GM18909 (cell line): ENCODE results near the gene CYB5B.
A peak's percentile ranks its signal among the peaks of the same experiment; 100 is the strongest.
"Not testable (repeated sequence)": the region's sequence is repeated elsewhere in the genome, so short reads cannot be mapped to it uniquely, and the experiment has no call there.

ENCODE experiments used
- ATAC-seq: cut with Tn5 transposase; IDR thresholded peaks from one replicate; pipeline ENCODE4 v1.9.1; 2021; ENCODE audit warnings: mild to moderate bottlenecking; ENCODE audit not compliant: unreplicated experiment, poor library complexity

Gene CYB5B

DNA sequence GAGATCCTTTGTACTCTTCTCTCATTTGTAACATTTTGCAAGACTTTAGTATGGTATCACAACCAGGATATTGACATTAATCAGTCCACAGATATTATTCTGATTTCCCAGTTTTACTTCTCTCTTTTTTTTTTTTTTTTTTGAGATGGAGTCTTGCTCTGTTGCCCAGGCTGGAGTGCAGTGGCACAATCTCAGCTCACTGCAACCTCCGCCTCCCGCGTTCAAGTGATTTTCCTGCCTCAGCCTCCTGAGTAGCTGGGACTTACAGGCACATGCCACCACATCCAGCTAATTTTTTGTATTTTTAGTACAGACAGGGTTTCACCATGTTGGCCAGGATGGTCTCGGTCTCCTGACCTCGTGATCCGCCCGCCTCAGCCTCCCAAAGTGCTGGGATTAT lies 16.6 kb downstream of the CYB5B start:
- not testable (repeated sequence) for ATAC-seq

DNA sequence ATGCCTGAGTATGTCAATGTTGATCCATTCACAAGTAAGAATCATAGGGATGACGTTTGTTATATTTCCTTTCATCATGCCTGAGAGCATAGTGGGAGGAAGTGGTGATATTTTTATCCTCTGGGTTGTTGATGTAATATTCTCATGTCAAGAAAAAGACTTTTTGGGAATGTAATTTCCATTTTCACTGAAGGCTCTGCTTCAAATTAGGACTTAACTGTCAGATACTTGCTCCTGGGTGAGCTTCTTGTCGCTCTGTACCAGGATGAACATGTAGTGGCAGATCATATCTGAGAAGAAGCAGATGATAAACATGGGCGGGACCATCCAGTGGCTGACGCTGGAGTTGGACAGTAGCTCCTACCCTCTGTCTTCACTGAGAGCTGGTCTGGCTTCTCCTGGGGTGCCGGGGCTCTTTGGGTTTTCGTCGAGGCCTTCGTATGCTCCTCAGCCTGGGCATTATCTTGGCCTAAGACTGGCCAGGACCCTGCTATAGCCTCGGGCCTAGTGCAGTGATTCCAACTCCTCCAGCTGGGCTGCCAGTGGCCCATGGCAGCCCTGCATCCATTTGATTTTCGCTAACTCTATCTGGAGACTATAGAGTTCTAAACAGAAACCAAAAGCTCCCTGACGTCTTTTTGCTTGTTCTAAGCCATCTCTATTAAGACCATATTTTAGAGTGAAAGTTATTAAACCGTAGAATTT lies 19.7 kb downstream of the CYB5B start:
- no peak for ATAC-seq

DNA sequence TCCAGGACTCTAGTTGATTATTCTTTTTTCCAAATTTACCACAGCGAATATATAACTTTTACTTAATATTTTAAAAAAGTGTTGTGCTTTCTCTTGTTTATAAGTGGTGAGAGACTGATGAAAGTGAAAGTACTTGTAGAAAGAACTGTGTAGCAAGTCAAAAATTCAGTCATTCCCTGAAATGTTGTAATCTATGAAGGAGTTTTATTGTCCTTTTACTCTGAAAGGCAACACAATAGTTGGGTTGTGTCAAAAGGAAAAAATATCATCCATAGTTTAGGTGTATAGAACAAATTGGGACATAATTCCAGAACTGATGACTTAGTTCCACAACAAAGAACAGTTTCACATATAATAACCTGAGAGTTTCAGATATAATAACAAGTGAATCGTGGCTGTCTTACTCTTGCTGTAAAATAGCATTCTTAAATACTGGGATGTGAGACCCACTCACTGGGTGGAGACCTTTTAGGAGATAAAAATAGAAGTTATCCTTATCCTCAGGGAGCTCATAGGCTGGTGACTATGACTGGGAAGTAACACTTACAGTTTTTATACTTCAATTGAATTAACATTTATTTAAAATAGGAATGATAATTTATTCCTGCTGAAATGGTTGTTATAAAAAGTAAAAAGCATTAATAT lies 20.6 kb downstream of the CYB5B start:
- no peak for ATAC-seq

DNA sequence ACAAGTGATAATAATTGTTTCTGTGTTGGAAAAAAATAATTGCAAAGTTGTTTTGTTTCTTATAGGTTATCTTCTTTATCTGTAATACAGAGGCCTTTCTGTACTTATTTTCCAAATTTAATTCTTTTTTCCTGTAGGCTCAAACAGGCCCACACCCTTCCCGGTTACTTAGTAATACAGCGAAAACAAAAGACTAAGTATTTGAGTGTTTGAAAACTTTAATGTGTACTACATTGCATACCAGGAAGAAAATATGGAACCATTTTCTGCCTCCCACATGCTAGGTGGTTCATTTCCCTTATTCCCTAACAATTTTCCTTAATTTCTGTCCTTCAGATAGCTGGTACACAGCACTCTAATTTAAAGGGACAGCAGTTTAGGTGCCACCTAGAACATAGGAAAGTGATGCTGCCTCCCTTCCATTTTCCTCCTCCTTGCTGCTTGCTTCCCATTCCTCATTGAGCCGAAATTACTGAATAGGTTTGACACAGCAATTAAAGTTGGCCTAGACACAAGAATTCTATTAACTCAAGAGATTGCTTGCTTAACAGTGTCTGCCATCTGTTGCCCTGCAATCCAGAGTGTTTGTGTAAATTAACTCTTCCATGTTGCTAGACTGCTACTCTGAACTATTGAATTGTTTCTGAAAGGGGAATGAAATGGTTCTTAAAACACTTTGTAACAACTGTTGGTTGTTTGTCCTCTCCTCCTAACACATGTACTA lies 24.2 kb downstream of the CYB5B start:
- no peak for ATAC-seq

DNA sequence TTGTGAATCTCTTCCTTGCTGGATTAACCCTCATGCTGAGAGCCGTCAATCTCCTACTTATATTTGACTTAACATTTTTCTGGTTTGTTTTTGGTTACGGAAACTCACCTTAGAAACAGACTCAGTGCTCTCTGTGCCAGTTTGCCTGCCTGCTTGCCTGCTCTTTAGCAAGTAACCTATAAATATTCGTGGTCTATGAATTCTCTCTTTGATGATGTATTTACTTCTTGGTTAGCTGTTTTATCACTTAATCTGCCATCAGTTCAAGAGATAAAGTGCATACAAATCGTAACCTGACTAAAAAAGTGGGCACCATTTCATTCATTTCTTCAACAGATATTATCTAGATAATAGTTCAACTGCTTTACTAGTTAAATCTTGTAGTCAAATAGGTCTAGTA lies 26.7 kb downstream of the CYB5B start:
- ATAC-seq, result no peak

DNA sequence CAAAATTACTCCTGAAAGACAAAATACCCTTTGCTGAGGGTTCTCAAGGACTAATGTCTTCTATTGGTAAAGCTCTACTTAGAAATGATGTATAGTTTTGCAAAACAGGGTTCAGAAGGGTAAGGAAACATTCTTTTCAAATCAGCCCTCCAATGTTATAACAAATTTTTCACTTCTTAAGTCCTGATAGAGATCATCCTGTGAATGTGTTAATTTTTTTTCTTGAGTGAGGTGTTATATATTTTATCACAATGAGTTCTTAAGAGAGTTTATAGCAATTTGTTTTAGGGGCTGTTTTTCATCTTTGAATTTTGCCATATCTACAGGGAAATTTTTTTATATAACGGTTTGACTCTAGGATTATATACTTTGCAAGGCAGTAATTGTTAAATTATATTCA lies 29.5 kb downstream of the CYB5B start:
- ATAC-seq, result no peak

DNA sequence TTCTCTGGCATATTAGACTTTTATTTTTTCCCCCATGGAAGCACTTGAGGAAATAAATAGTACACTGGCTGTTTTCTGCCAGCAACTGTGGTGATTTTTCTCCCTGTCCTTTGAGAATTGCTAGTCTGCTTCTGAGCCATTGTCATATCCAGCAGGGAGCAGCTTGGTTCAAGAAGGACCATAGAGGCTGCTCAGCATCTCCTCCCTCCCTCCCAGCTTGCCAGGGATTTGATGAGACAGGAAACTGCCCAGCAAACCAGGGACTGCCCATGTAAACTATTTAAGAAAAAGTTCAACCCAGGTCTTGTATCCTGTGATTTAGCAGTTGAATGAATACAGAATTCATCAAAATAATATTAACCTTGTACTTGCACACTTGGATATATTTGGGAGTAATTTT lies 39.5 kb downstream of the CYB5B start:
- ATAC-seq, result no peak

DNA sequence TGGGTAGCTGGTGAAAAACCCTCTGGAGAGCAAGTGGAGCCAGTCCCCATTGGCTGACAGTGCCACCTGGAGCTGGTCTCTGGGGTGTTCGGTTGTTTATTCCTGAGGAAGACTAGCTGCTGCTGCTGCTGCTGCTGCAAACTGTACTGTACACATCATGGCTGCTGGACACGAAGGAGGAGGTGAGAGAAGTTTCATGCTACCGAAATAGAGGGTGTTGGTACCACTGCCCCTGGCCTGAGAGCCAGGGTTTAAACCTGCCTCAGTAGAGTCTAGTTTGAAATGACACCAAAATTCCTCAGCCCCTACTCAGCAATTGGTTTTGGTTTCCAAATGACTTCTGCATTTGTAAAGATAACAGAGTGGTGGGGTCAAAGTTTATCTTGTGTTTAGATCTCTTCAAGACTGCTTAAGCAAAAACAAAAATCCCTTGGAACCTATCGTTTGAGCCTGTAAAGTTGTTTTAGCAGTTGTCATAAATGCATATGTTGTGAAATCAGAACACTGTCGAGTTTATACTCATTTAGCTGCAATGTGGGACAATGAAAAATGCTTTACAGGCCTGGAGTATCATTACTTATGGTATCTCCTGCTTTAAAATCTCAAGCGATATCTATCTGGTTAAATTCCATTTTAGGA lies 40.8 kb downstream of the CYB5B start:
- ATAC-seq, result peak; percentile 48

DNA sequence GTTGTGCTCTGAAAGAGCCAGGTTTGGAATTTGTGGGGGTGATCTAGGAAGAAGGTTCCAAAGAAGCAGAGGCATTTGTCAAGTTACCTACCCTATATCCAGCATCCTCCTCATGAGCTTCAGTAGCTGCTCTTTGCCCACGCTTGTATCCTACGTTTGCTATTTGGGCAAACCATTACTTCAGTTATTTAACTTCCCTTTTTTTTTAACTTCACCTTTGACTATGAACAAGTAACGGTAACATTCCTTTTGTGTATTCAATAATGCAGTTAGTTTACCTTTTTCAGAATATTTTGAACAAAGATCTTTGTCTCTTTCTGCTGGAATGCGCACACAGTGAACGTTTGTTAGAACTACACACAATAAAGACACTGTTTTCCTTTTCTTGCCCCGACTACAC lies 41.5 kb downstream of the CYB5B start:
- ATAC-seq, result no peak

DNA sequence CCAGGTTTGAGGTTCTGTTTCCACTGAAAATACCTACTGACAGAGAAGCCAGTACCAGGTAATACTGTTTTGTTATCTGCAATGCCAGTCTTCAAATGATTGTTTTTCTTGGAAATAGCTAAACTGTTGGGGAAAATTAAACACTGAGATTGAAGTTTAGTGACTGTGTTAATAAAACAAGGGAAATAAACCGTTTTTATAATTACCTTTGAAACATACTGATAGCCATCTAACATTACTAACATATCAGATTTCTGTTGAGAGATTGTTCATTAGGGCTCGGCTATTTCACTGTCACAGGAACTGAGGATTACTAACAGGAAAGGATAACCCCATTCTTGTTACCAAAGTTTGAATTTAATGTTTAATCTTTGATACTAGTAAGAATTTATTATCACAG lies 42.1 kb downstream of the CYB5B start:
- no peak for ATAC-seq

DNA sequence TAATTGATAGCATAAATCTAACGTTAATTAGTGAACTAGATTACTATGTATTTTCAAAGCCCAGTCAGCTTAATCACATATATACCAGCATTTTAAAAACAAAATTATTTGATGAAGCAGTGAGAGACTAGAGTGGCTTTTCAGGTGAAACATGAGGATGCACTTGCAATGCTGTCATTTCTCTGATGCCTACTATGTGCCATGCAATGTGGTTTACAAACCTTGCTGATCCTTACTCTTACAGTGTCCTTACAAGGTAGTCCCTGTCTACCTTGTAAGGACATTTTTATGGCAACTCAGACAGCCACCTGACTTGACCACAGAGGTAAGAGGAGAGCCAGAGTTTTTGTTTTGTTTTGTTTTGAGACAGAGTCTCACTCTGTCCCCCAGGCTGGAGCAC lies 42.7 kb downstream of the CYB5B start:
- ATAC-seq, result no peak

DNA sequence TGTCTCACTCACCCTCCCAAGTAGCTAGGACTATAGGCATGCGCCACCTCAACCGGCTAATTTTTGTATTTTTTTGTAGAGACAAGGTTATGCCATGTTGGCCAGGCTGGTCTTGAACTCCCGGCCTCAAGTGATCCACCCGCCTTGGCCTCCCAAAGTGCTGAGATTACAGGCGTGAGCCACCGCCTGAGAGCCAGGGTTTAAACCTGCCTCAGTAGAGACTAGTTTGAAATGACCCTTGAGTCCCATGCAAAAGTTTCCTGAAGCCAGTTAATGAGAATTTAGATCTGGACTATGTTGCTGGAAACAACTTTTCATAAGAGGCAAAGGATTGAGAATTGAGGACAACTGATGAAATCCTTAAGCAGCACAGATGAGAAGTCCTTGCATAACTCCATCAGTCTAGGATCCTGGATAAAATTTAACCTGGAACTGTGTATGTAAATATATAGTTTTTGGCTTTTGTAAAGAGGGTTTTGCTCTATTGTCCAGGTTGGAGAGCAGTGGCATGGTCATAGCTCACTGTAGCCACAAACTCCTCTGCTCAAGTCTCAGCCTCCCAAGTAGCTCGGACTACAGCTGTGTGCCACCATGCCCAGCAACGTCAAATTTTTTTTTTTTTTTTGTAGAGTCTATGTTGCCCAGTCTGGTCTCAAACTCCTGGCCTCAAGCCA lies 43.2 kb downstream of the CYB5B start:
- no peak for ATAC-seq

DNA sequence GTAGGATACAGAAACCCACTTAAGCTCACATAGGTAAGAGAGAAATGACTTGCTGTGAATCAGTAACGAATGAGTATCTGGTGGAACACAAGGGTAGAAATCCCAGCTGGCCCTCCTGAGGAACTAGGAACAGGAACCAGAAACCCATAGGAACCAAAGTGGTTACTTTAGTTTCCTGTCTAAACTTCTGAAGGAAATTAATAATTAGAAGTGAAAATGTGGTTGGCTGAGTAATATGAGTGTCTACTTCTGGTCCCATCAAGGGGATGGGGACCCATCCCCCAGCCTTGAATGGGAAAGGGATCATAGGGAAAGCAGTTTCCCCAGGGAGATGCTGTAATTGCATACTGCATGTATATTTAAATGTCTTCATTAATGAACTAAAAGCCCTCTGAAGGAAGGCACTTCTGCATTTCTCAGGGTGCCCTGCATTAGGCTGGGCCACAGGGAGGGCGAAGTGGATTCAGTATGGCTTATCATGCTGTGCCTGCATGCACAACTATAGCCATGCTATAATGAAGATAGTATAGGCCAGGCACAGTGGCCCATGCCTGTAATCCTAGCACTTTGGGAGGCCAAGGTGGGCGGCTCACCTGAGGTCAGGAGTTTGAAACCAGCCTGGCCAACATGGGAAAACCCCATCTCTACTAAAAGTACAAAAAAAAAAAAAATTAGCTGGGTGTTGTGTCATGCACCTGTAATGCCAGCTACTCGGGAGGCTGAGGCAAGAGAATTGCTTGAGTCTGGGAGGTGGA lies 45.6 kb downstream of the CYB5B start:
- peak; percentile 61 for ATAC-seq

DNA sequence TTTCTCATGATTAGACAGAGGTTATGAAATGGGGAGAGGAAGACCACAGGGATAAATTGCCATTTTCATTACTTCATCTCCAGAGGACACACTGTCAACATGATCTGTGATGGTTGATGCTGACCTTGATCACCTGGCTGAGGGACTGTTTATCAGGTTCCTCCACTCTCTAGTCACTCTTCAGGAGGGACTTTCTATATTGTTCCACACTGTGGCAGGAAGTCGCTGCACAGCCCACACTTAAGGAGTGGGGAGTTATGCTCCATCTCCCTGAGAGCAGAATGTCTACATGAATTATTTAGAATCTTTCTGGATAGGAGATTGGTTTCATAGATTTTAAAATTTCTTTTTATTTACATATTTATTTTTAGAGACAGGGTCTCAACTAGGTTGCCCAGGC lies 46.7 kb downstream of the CYB5B start:
- ATAC-seq, result no peak

DNA sequence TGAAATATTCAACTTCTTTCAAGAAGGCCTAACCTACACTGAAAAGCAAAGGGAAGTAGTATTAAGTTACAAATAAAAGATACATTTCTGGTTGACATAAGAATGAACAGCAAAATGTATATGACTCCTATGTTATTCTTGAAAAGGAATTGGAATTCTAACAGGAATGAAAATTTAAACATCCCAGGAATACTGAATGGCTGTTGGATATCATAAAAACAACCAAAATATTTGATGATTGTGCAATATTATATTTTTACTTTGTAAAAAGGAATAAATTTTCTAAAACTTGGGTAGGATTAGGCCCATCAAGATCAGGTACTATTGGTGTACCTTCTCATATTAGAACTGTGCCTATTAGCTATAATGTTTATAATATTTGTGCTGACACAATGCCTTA lies 50.0 kb downstream of the CYB5B start:
- ATAC-seq, result no peak

DNA sequence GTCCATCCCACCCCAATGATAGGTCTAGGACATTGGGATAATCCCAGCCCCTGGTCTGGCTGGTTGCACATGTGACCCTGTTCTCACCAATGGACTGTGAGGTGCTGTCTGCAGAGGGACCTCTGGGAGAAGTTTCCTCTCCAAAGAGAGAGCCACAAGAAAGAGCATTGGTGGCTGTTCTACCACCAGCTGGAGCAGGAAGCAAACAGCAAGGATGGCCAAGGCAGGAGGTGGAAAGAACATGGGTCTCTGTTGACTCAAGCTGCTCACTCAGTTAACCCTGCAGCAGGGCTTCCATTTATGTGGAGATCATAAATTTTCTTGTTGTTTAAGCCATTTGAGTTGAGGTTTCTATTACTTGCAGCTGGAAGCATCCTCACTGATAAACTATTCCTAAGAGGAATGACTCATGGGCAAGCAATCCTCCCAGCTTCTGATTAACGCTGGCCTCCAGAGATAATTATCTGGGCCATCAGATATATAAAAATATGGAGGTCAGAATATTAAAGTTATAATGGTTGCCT lies 52.6 kb downstream of the CYB5B start:
- no peak for ATAC-seq

DNA sequence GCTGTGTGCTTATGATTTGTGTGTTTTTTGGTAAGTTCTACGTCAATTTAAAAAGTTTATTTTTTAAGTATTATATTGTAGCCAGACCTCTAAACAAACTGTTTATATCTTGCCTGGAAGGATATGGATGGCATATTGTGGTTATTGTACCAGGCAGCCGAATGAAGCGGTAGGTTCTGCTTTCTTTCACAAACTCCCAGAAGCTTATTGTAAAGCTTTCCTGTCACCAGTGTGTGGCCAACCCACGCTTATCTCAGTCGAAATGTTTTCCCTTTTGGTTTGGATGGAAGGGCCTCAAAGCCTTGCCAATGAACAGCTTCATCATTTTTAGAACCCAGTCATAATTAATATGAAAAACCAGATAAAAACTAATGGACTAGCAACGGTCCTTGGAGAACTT lies 53.1 kb downstream of the CYB5B start:
- no peak for ATAC-seq

DNA sequence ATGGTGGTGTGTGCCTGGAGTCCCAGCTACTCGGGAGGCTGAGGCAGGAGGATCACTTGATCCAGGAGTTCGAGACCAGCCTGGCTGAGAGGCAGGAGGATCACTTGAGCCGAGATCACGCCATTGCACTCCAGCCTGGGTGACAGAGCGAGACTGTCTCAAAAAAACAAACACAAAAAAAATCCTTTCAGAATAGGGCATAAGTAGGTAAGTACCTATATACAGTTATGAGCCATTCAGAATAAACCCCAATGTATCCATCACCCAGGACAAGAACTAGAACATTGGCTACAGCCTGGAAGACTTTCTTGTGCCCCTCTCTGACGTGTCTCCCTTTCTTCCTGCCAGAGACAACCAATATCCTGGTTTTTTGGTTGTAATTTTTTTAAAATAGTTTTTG lies 54.3 kb downstream of the CYB5B start:
- ATAC-seq, result no peak

DNA sequence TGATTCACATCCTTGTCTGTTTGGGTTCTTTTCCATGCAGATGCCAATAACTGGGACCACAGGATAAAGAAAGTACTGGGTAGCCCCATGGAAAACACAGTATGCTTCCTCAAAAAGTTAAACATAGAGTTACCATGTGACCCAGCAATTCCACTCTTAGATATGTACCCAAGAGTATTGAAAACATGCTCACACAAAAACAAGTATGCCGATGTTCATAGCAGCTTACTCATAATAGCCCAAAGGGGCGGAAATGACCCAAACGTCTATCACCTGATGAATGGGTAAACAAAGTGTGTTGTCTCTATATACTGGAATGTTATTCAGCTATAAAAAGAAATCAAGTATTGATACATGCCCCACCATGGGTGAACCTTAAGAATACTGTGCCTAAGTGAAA lies 55.4 kb downstream of the CYB5B start:
- no peak for ATAC-seq

DNA sequence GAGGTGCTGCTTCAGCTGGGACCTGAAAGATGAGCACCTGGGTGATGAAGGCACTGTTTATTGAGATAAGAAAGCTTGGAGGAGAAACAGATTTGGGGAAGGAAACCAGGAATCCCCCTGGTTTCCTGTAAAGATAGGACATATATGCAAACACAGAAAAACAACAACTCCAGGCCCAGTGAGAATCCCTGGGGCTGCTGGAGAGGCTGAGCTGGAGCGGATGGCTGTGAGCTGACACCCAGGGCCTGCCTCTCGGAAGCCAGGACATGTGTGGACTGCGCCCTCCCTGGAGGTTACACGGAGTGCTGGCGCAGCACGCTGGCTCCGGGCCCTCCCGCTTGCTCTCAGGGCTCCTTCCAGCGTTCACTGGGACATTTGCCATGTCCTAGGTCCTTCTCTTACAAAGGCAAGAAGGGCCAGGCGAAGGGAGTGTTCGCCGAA lies 57.5 kb downstream of the CYB5B start:
- ATAC-seq, result no peak
